OCI-M2 (cell line): ENCODE data around the gene IRS1.
"Not testable (repeated sequence)": the region's sequence is repeated elsewhere in the genome, so short reads cannot be mapped to it uniquely, and the experiment has no call there.

Experiments
- DNase-seq: peaks from one replicate; lab custom pipeline; 2025; ENCODE audit not compliant: unreplicated experiment; lab: John Stamatoyannopoulos, UW

The IRS1 gene, protein sequence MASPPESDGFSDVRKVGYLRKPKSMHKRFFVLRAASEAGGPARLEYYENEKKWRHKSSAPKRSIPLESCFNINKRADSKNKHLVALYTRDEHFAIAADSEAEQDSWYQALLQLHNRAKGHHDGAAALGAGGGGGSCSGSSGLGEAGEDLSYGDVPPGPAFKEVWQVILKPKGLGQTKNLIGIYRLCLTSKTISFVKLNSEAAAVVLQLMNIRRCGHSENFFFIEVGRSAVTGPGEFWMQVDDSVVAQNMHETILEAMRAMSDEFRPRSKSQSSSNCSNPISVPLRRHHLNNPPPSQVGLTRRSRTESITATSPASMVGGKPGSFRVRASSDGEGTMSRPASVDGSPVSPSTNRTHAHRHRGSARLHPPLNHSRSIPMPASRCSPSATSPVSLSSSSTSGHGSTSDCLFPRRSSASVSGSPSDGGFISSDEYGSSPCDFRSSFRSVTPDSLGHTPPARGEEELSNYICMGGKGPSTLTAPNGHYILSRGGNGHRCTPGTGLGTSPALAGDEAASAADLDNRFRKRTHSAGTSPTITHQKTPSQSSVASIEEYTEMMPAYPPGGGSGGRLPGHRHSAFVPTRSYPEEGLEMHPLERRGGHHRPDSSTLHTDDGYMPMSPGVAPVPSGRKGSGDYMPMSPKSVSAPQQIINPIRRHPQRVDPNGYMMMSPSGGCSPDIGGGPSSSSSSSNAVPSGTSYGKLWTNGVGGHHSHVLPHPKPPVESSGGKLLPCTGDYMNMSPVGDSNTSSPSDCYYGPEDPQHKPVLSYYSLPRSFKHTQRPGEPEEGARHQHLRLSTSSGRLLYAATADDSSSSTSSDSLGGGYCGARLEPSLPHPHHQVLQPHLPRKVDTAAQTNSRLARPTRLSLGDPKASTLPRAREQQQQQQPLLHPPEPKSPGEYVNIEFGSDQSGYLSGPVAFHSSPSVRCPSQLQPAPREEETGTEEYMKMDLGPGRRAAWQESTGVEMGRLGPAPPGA (N-terminal part only)

DNA sequence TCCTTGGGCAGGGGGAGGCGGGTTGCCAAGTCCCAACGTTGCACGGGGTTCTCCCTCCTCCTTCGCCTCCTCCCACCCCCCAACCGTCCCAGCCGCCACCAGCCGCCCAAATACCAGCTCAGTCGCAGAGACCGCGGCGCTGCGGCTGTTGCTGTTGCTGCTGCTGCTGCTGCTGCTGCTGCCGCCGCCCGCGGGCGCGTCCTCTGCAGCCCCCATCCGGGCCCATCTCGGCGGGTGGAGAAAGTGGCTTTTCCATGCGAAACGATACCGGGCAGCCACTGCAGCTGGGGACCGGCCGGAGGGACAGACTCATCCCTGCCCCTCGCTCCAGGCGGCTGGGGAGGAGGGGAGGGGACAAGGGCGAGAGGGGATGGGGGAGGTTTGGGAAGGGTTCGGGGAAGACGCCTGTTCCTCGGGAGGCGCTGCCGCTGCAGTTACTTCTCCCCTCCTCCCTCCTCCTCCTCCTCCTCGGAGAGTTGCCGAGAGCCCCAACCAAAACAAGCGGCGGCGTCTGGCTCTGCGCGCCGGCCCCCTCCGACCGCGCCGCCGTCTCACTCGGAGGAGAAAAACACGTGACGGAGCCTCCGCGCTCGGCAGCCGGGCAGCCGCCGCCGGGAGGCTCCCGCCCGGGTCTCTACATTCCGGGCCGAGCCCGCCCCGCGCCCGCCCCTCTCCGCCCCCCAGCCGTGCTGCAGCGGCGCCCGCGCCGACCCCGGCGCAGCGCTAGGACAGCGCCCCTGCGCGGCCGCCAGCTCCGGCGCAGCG, at the start of gene IRS1:
Gene IRS1, minus strand, starts transcription at position 610 of the 765 bp plus-strand sequence. CDS start 1,082 bp downstream, outside the sequence.
- DNase-seq = no peak

DNA sequence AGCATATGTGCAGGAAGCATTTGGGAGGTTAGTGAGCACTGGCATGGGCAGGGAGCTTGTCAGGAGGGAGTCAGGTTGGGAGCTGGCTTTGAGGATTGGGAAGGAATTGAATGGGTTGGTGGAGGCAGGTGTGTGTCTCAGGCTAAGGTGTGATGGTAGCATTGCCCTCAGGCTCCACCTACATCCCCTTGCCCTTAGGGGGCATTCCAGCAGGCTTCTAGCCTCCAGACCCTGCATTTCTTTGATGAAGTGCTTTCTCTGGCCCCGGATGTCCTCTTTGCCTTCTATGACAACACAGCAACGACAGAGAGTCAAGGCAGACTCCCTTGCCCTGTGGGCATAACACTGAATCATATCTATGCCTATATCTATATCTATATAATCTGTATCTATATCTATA, 49.7 kb upstream of the IRS1 start:
- no peak for DNase-seq

DNA sequence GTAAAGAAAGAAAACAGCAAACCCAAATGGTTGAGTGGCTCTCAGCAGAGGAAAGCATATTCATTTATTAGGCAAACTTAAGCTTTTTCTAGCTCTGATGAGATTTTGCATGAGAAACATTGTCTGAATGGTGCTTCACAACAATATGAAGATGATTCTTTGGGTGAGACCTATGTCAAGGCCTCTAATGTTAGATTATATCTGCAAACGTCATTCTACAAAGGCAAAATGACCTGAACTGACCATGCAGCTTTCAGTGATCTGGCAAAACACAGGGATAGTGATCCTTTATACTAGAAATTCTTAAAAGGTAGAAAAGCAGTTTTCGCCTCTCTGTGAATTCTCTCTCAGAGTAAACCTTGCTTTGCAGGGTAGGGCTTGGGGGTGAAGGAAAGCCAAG, 47.9 kb upstream of the IRS1 start:
- no peak for DNase-seq

DNA sequence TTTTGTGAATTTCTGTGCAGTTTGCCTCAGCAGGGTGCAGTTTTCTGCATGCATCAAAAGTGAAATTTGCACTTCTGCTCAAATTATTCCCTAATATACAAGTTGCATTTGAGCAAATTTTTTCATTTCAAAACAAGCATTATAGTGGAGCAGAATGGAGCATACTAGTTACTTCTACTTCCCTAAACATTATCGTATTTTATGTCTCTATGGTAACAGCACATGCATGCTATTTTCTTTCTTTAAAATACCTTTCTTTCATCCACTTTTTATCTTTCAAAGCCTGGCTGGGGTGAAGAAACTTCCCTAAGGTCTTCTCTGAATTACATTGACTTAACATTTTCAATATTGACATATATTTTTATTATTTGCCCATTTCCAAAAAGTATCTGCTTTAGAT, 47.5 kb upstream of the IRS1 start:
- DNase-seq = no peak

DNA sequence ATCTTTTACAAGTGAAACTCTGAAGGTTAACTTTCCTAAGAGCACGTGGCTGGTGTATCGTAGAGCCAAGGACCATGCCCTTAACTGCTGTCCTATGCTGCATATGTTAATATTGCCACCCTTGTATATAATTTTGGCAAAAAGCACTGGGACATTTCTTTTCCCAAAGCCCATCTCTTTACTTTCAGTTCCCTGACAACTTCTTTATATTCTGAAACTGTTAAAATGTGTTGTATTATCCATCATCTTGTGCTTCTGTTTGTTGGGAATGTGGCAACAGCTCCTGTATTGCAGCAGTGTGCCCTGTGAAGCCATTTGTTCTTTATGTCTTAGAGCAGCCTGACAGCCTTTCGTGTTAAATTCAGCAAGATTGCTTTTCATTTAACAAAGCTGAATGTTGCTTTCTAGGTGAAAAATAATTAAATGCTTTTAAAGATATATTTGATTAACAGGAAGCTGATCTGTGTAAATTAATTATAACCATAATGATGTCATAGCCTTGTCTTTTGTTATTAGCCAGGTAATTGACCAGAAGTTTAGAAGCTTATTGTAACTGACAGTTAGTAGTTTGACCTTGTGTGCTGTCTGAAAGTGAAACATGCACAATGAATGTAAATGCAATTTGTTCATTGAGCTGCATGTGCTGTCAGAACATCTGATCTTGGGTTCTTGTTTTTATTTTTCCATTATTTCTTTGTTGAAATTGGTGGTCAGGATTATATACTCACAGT, 45.9 kb upstream of the IRS1 start:
- DNase-seq = no peak

DNA sequence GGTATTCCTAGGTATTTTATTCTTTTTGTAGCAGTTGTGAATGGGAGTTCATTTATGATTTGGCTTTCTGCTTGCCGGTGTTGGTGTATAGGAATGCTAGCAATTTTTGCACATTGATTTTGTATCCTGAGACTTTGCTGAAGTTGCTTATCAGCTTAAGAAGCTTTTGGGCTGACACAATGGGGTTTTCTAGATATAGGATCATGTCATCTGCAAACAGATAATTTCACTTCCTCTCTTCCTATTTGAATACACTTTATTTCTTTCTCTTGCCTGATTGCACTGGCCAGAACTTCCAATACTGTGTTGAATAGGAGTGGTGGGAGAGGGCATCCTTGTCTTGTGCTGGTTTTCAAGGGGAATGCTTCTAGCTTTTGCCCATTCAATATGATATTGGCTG, 43.4 kb upstream of the IRS1 start:
- not testable (repeated sequence) for DNase-seq

DNA sequence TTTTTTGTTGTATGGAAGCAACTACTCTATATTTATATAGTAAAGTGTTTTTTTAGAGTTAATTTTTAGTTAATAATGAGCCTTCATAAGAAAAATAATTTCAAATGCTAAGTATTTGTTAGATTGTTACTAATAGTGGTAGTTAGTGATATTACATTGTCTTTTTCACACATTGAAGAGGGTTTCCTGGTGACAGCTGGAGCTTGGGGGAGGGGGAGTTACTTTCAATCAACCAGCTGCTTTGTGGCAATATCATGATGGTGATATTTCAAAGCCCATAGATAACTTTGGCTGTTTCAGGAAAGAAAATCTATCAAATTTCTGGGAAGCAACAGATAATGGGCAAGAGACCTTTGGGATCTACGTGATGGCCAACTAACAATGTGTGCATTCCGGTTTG, 40.3 kb upstream of the IRS1 start:
- DNase-seq = no peak

DNA sequence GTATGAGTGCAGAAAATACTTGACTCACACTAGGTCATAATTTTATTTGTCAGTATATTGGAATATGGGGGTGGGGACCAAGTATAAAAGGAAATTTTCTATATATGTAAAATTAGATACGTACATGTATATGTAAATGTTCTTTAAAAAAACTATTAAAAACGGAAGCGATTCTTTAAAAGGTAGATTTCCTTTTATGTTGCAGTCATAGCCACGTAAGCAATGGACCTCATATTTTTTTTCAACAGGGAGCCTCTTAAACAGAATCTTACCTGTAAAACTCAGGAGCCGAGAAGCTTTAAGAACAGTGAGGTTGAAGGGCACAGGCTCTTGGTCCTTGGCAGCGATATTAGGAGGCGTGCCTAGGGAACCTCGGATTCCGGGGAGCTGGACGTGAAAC, 39.5 kb upstream of the IRS1 start:
- no peak for DNase-seq

DNA sequence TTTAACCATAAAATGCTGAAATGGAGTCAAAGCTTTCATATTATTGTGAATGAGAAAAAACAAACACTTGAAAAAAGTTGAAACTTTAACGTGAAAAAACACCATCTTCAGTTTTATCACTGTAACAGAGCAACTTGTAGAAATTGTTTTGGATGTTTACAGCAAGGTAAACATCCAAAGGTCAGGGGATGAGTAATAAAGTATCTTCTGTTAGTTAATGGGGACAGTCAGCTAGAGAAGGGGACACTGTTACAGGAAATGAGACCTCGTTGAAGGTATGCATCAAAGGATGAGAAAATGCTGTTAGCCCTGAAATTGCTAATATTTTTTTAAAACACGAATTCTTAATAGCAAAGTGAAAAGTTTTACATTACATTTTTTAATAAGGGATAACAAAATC, 39.1 kb upstream of the IRS1 start:
- DNase-seq = no peak

DNA sequence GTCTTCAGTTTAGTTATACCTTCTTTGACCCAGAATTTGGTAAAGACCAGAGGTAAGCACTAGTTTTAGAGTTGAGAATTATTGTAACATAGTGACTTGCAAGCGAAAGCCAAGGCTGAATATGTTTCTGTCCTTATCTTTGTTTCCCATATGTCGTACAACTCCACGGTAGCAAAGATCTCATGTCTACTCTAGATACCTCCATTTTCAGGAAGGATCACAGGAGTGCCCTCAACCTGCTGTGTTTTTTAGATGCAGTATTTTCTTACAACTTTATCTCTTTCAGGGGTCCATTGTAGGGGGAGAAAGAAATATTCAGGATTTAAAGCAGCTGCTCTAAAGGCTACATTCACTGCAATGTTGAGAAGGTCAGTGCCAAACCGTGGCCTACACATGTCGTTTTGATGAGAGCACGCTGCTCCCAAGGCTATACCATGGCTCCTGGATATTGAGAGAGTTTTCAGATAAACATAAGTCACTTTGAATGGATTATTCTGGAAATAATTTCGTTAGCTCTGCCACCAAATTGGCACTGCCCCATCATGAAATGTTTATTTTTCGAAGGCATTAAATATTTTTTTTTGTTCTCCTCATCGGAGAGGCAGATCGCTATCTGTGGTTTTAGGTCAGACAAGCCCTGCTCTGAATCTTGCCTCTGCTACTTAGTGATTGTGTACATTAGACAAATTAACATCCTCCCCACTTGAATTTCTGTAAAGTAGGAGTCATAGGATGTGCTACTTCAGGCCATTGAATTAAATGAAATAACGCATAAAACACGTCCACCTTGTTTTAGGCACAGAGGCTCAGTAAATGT, 38.4 kb upstream of the IRS1 start:
- DNase-seq = no peak

DNA sequence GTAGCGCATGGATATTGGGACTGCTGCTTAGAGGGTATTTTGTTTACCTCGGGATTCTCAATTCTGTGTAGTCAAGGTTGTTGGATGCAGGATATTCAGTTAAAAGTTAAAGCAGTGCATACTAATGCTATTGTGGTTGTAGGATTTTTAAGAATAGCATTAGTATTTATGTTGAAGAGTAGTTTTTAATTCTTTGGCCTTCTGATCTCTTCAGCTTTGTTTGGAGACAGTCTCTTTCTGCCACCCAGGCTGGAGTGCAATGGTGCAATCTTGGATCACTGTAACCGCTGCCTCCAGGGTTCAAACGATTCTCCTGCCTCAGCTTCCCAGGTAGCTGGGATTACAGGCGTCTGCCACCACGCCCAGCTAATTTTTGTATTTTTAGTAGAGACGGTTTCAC, 37.7 kb upstream of the IRS1 start:
- no peak for DNase-seq

DNA sequence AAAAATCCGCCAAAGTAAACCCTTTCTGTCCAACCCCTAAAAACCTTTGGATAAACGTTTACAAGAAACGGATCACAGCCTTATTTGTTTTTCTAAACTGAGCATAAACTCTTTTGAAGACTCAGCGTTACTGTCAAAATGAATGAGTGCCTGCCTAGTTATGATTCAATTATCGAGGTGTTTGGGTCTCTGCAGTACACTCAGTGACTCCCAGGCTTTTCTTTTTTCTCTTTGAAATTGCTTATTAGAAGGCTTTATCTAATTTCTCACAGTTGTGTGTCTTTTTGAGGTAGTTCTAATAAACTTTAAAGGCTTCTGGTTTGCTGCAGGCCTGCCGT, 36.9 kb upstream of the IRS1 start:
- no peak for DNase-seq

DNA sequence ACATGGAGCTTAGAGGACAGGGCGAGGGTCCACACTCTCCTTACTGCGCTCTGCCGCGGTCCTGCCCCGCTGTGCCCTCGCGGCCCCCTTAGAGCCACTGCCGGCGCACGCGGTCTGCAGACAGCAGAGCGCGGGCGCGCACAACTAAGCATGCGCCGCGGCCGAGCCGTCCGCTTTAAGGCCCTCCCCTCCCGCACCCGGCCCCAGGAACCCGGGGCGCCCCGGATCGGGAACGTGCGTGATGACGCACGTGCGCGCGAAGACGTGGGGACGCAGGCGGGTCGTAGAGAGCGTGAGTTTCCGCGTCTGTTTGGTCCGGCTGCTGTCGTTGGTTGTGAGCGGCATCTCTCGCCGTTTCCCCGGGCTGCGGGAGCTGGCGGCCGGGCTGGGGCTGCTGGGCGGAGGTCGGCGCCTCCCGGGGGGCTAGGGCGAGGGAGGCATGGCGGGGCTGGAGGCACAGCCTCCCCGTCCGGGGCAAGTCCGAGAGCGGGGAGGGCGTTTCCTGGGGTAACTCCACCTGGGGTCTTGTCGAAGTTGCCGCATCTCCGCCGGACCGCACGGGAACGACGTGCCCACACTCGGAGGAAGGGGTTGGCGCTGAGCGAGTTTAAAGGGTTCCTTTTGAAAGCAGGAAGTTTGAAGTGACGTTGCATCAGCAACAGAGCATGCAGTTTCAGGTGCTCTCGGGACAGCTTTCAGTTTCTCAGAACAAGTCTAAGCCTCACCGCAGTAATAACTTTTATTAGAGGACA, 36.4 kb upstream of the IRS1 start, which contains the start of gene RHBDD1:
Gene RHBDD1, plus strand, starts transcription at position 259 of the 752 bp plus-strand sequence. CDS start 28,640 bp downstream, outside the sequence.
- no peak for DNase-seq

DNA sequence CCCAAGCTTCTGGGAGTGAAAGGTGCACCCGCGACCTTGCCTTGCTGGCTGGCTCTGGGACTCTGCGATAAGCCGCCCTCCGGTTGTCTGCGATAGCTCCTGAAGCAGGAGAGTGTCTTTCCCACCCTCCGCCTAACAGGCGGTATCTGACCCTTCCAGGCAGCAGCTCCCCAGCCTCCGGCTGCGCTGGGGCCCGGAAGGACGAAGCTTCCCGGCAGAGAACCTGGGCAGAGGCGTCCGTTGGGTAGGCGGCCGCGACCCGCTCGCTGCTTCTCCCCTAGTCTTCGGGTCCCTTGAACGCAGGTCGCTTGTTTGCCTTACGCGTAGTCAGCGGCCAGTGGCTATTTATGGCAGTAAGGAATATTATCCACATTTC, 35.8 kb upstream of the IRS1 start:
- no peak for DNase-seq

DNA sequence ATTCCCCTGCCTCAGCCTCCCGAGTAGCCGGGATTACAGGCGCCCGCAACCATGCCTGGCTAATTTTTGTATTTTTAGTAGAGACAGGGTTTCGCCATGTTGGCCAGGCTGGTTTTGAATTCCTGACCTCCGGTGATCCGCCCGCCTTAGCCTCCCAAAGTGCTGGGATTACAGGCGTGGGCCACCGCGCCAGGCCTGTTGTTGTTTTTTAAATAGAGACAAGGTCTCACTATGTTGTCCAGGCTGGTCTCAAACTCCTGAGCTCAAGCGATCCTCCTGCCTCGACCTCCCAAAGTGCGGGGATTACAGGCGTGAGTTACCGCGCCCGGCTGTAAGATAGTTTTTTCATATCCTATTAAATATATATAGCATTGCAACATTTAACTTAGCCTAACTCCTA, 35.3 kb upstream of the IRS1 start:
- DNase-seq = not testable (repeated sequence)

DNA sequence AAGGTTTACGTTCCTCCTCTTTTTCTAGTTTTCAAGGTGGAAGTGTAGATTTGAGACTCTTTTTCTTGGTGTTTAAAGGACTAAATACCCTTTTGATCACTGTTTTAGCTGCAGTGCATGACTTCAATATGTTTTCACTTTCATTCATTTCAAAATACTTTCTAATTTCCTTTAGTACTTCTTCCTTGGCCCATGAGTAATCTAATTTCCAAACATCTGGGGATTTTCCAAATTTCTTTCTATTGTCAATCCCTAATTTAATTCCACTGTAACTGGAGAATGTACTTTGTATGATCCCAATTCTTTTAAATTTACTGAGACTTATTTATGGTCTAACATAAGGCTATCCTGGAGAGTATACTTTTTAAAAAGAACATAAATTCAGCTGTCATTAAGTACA, 32.4 kb upstream of the IRS1 start:
- DNase-seq = no peak

DNA sequence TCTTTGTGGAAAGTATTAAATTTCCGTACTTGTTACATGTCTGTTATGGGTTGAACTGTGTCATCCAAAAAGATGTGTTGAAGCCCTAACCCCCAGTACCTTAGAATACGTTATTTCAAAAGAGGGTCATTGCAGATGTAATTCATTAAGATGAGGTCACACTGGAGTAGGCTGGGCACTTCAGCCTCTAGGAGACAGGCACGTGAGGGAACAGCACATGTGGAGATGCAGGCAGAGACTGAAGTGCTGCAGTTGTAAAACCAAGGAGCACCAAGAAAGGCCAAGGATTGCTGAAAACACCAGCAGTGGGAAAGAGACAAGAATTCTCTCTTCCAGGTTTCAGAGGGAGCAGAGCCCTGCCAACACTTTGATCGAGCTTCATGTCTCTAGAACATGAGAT, 31.6 kb upstream of the IRS1 start:
- DNase-seq = no peak

DNA sequence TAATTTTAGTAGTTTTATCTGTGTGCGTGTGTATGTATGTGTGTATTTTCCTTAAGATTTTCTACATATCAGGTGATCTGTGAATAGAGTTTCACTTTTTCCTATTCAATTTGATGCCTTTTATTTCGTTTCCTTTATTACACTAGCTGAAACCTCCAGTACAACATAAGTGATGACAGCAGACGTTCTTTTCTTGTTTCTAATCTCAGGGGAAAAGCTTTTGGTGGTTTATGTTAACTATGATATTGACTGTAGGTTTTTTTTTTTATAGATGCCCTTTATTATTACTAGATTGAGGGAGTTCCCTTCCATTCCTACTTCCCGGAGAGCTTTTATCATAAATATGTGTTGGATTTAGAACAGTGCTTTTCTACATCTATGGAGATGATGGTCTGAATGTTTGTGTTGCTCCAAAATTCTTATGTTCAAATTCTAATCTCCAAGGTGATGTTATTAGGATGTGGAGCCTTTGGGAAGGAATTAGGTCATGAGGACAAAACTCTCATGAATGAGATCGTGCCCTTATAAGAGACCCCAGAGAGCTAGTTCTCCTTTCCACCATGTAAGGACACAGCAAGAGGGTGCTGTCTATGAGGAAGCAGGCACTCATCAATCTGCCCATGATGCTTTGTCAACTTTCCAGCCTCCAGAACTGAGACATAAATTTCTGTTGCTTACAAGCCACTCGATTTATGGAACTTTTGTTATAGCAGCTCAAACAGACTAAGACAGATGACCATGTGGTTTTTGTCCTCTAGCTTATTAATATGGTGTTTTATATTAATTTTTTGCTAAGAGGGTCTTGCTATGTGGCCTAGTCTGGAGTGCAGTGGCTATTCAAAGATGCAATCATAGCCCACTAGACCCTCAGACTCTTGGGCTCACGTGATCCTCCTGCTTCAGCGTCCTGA, 30.4 kb upstream of the IRS1 start:
- no peak for DNase-seq
